Occipital lobe (tissue), 2 donors: Measurements from ENCODE around the gene TOPAZ1. TPM values are rescaled to one million over a fixed set of nuclear protein-coding genes. Genes with fewer than 3 reads are reported as not detected.

Source experiments
- DNase-seq: peaks from one replicate; lab custom pipeline; 2025; lab: John Stamatoyannopoulos, UW
- total RNA-seq: library from RNA; depleted of rRNA; stranded (reverse); fragments of >200 nt; gene quantifications from one replicate; pipeline ENCODE4 v1.2.3, GENCODE V29; 2014

Gene TOPAZ1
- total RNA-seq, 1 donor from 2014 or later: 0.16 TPM

DNA sequence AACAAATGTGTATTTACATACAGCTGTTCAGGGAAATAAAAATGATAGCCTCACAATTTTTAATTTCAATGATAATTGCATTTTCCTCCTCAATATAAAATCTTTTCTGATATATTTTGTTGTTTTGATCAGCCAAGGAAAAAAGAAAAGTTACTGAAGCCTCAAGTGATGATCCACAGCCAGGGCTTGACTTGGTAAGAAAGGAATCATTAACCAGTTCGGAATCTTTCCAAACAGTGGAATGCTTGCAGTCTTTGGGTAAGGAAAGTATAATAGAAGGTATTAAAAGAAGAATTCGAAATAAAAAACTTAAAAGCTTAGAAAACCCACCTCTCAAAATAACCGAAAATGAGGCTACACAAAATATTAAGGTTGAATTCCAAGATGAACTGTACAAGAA is 1.0 kb downstream of the TOPAZ1 start:
- DNase-seq: no peak

DNA sequence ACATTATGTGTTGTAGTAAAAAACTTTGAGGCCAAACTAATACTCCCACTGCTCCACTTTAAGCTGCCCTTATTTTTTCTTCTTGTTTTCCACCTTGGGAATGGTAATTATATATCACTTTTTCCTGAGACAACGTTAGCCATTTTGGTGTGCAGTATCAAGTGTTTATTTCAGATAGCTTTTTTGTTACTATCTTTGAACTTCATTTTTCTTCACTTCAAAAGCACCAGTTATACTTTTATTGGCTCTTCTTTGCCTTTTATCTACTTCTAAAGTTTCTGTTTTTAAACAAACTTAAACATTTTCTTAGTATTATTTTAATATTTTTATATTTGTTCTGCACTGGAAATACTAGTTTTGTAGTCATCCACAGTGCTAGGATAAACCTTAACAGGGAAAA is 6.5 kb downstream of the TOPAZ1 start:
- no peak for DNase-seq

DNA sequence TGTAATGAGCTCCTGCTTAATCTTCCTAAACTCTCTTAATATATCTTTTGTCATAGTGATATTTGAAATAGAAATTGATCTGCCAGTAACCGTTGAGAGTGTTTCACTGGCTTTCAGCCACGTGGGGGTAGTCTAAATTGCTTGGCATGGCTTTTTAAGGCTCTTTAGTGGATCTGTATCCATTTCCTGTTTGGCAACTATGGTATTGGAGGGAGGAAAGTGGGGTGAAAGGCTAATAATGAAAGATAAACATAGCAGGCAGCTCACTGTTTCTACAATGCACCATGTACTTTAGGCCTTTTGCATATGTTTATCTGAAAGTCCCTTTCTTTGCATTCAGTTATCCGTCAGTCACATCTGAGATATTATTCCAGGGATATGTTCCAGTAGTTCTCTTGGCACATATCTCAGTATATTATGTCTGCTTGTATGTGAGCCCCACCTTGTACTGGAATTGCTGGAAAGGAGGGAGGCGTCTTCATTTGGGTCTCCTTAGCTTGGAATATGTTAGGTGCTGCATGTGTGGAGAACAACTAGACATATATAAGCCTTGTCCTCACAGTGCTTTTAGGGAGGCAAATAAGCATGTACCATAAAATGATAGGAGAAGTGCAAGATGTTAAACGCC is 10.8 kb downstream of the TOPAZ1 start:
- no peak for DNase-seq

DNA sequence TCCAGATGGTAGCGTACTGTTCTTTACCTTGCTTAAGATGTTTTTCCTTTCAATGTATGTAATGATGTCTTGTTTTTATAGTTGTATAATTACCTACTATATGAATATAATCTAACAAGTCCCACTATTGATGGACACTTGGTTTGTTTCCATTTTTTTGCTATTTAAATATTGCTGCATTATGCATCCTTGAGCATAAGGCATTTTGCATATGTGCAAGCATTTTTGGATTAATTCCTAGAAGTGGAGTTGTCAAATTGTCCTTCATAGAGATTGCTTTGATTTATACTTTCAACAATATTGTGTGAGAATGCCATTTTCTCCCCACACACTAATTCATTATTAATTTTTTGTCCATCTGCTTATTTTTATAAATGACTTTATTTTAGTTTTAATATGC is 17.7 kb downstream of the TOPAZ1 start:
- no peak for DNase-seq

DNA sequence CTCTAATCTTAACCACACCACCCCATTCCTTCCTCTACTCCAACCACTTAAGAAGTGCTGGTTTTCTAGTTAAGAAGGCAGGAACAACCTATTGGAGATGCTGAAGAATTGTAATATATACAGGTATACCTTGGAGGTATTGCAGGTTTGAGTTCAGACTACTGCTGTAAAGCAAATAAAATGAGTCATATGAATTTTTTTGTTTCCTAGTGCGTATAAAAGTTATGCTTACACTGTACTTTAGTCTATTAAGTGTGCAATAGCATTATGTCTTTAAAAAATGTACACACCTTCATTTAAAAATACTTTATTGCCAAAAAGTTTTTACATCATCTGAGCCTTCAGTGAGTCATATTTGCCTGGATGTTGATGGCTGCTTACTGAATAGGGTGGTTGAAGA is 22.5 kb downstream of the TOPAZ1 start:
- DNase-seq: no peak

DNA sequence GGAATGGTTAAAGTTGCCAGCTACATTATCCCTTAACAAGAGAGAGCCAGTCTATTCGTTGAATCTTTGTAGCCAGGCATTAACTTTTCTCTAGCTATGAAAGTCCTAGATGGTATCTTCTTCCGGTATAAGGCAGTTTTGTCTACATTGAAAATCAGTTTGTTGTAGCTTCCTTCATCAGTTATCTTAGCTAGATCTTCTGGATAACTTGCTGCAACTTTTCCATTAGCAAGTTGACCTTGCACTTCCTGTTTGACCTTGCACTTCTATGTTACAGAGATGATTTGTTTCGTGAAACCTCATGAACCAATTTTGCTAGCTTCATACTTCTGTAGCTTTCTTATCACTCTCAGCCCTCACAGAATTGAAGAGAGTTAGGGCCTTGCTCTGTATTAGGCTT is 24.1 kb downstream of the TOPAZ1 start:
- DNase-seq: no peak

DNA sequence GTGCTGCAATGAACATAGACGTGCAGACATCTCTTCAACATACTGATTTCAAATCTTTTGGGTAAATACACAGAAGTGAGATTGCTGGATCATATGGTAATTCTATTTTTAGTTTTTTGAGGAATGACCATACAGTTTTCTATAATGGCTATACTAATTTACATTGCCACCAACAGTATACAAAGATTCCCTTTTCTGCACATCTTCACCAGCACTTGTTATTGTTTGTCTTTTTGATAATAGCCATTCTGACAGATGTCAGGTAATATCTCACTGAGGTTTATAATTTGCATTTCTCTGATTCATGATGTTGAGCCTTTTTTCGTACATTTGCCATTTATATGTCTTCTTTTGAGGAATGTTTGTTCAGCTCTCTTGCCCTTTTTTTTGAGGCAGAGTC is 30.5 kb downstream of the TOPAZ1 start:
- DNase-seq: no peak

DNA sequence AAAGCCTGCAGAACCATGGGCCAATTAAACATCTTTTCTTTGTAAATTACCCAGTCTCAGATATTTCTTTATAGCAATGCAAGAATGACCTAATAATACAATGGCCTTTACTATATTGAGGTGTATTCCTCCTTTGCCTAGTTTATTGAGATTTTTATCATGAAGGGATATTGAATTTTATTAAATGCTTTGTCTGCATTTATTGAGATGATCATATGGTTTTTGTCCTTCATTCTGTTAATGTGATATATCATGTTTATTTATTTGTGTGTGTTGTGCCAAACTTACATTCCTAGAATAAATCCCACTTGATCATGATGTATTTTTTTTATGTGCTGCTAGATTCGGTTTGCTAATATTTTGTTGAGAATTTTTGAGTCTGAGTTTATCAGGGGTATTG is 36.2 kb downstream of the TOPAZ1 start:
- DNase-seq: no peak

DNA sequence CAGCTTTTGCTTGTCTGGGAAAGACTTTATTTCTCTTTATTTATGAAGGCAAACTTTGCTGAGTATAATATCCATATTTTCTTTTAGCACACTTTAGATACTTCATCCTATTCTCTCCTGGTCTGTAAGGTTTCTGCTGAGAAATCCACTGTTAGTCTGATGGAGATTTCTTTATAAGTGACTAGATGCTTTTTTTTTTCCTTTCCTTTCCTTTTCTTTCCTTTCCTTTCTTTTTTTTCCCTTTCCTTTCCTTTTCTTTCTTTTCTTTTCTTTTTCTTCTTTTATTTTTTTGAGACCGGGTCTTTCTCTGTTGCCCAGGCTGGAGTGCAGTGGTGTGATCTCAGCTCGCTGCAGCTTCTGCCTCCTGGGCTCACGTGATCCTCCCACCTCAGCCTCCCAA is 38.4 kb downstream of the TOPAZ1 start:
- no peak for DNase-seq

DNA sequence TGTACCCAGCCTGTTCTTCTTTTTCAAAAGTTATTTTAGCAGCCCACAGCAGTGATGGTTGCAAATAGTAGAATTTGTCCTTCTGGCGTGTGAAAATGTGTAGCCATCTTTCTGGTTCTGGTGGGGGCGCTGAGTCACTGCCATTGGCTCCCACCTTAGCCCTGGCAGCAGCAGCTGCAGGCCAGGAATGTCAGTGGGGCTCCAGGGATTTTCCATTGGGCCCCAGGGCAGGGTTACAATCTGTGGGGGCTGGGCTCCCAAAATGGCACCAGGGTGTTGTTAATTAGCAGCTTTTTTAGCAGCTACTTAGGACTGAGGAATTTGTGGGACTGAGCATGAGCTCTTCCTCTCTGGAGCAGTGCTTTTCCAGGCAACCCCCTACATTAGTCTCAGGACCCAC is 38.9 kb downstream of the TOPAZ1 start:
- DNase-seq: no peak

DNA sequence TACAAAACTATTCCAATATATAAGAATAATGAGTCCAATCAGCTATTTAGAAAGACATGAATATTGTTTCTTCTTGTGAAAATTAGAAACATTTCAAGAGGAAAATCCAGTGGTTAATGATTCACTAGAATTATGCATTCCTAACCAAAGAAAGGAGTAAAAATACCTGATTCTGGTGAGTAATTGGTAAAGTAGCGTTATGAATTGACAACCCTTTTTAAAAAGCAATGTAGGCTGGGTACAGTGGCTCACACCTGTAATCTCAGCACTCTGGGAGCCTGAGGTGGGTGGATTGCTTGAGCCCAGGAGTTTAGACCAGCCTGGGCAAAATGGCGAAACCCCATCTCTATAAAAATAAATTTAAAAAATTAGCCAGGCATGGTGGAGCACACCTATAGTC is 43.3 kb downstream of the TOPAZ1 start:
- DNase-seq: no peak

DNA sequence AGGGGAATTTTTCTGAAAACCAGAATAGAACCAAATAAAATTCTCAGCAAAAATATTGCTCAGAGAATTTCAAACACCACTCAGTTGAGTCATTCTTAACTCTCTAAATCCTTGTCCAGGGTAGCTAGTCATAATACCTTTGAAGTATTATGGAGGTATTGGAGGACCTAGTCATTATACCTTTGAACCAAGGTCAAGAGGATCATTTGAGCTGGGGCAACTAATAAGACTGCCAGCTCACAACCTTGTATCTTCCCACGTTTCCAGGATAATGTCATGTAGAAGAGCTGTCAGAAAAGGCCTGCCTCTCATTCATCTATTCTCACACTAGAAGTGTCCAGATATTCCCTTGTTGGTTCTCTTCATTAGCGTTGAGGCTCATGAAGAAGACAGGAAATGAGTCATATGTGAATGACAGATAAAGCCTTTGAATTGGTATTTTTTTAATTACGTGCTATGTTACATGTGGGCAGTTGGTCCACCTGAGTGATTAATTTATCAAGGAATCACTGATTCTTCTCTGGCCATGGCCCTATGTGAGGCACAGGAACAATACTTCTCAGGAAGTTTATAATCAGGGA is 48.3 kb downstream of the TOPAZ1 start:
- DNase-seq: no peak

DNA sequence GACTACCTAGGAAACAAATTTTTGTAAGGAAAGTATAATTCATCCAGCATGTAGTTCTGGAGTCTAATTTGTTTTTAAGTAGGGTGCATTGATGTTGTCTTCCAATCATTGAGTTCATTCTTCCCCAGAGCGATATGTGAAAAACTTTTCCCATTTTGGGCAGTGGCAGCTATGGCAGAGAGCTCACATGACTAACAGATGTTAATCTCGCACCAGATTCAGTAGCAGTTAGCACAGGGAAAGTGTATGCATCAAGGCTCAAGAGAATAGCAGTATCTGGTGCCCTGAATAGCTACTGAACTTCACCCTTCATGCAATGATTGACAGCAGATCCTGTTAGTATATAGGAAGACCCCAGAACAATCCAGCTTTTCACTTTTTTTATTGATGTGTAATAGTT is 50.6 kb downstream of the TOPAZ1 start:
- DNase-seq: no peak

DNA sequence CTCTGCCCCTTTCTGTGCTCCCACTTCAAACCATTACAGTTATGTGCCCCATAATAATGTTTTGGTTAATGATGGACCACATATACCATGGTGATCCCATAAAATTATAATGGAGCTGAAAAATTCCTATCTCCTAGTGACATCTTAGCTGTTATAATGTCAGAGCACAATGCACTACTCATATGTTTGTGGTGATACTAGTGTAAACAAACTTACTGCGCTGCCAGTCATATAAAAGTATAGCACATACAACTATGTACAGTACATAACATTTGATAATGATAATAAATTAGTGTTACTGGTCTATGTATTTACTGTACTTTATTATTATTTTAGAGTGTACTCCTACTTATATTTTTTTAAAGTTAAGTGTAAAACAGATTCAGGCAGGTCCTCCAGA is 51.3 kb downstream of the TOPAZ1 start:
- no peak for DNase-seq

DNA sequence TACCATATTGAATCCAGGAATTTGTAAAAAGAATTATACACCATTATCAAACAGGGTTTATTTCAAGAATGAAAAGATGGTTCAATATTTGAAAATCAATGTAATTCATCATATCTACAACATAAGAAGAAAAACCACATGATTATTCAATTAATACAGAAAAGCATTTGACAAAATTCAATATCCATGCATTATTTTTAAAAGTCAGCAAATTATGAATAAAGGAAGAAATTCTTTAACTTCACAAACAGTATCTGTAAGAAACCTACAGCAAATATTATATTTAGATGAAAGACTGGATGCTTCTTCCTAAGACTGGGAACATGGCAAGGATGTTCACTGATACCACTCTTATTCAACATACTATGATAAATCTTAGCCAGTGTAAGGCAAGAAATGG is 55.6 kb downstream of the TOPAZ1 start:
- DNase-seq: no peak

DNA sequence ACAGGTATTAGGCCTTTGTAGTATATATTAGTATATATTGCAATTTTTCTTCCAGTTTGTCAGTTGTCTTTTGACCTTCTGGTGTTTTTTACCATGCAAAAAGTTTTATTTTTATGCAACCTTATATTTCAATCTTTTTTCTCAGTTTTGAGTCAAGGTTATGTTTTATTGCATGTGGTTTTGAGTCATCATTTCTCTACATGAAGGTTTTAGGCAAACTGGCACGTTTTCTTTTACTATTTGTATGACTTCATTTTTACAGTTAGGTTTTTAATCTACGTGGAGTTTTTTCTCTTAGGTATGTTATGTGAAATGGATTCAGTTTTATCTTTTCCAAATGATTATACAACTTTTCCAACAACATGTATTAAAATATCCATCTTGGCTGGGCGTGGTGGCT is 60.1 kb downstream of the TOPAZ1 start:
- no peak for DNase-seq

DNA sequence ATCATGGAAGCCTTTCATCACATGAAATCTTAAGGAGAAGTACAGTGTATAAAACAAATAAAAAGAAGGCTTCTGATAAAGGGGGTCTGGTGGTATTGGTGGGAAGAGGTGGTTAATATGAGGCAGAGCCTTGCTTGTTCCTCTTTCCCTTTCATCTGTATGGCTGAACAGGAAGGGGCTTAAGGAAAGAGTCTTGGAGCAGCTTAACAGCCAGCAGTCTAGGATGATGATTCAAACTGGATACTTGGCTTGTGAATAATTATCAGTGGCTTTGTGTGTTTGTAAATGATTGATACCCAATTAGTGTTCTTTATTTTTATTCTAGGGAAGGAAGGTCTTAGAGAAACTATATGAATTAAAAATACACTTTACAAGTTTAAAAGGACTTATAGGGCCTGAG is 67.8 kb downstream of the TOPAZ1 start:
- no peak for DNase-seq

DNA sequence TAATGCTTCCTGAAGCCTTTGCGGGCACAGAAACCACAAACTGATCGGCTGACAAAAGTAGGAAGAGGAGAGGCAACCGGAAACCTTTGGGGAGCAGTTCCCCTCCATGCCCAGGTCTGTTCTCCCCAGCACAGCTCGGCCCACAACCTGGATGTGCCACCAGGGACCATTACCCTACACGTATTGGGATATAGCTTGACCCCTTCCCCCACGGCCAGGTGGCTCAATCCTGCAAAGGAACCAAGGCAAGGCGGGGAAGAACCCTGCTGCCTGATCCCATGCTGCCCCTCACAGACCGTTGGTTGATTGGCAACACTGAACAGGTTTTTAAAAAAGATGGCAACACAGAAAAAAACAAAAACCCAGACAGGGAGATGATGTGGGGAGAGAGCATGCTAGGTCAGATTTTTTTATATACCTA is 77.2 kb downstream of the TOPAZ1 start:
- no peak for DNase-seq

DNA sequence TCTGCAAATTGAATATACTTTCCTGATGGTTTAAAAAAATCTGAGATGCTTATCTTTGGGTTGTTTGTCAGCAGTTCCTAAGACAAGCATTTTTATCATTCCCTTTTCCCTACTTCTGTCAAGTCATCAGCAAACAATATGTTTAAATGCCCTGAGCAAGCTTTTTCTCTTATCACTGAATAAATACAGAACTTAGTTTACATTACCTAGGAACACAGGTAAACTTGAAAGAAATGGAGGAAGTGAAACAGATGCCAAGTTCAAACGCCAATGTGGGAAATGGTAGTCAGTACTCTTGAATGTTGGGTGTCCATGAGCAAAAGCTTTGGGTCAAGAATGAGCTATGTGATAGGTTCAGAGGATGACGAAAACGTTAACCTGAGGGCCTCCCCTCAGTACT is 79.6 kb downstream of the TOPAZ1 start:
- DNase-seq: no peak

DNA sequence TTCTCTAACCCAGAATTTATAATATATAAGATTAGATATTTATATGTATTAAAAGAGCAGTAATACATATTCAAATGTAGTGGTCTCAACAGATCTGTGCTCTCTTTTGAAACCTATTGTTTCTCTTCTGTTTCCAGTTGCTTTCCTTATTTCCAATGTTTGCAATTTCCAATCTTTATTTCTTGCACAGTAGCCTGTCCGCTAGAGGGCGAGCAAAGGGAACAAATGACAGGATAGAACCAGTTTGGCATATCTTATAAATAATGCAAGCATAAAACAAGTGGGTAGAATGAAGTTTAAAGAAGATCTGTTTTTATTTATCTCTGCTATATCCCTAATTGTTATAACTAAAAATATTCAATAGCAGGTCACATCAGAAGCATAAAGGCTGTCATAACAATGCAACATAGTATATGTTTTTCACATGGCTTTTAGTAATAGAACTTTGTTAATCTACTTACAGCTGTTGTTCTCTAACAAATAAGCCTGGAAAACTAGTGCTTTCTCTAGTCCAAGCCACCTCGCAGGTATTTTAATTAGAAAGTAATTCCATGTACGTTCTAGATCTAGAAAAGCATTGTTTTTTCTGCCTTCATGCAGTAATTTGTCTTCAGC is 81.8 kb downstream of the TOPAZ1 start:
- DNase-seq: peak; percentile 25

DNA sequence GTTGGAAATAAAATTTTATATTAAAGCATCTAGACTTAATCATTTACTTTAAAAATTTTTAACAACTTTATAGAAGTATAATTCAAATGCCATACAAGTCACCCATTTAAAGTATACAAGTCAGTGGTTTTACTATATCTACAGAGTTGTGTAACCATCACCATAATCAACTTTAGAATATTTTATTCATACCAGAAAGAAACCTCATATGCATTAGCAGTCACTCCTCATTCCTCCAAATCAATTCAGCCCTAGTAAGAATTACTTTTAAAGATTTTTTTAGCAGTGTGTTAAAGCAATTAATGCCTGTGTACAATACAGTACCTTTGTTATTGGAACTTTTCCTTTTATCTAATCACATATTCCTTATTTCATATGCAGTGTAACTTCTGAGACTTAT is 82.9 kb downstream of the TOPAZ1 start:
- DNase-seq: no peak

DNA sequence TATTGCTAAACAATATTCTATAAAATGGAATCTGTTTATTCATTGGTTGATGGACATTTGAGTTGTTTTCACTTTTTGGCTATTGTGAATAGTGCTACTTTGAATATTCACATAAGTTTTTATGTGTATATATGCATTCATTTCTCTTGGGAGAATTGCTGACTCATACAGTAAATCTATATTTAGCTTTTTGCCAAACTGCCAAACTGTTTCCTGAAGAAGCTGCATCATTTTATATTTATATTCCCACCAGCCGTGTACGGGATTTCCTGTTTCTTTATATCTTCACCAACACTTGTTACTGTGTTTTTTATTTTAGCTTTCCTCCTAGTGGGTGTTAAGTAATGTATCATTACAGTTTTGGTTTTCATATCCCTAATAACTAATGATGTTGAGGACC is 84.3 kb downstream of the TOPAZ1 start:
- DNase-seq: no peak

DNA sequence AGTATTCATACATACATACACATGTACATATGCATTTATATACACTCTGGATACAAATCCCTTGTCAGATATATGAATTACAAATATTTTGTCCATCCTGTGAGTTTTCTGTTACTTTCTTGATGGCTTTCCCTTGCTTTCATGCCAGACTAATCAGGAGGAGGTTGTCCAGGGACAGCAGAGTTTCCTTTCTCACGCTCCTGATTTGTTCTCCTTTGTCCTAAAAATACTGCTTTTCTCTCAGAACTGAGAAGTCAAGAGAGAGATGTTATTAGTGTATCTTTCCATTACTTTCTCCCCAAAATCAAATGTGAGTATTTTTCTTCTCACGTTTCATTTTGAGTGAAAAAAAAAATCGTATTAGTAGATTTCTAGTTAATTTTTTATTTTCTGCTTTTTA is 84.8 kb downstream of the TOPAZ1 start:
- no peak for DNase-seq

DNA sequence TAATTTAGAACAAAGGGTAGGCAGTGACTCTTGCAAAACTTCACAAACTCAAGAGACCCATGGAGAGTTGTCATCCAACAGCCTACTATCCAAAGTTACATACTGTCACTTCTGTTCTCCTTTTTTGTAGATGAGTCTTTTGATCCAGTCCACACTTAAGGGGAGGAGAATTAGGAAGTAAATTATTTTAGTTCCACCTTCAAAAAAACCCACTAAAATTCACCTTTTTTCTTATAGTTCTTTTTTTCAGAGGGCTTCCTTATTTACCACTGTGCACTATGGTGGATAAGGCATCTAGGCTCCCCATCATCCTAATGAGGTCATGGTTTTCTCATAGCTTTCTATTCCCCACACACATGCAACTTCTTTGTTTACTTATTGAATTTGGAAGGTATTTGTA is 88.3 kb downstream of the TOPAZ1 start:
- DNase-seq: no peak
